Lower lobe of right lung (tissue), 2 donors: ENCODE results near the gene AMD1. TPM values are rescaled to one million over a fixed set of nuclear protein-coding genes. Genes with fewer than 3 reads are reported as not detected.
"Not testable (repeated sequence)": the region's sequence is repeated elsewhere in the genome, so short reads cannot be mapped to it uniquely, and the experiment has no call there.

Source experiments
- ATAC-seq, 2 donors: fragments of 200-7000 bp; cut with Tn5 transposase; one replicate each; pipeline ENCODE4 v1.9.1; 2020 to 2022; ENCODE audit warnings: mild to moderate bottlenecking in 2 of 2, moderate library complexity in 2 of 2
- DNase-seq: peaks from one replicate; pipeline ENCODE4 v3.0.0-alpha.2; 2020
- H3K27ac ChIP-seq: fragments of 200-600 bp; one replicate; pipeline ENCODE4 v1.8.0; 2022
- H3K27me3 ChIP-seq: fragments of 200-600 bp; one replicate; pipeline ENCODE4 v1.8.0; 2022; ENCODE audit warnings: low read depth
- H3K36me3 ChIP-seq: fragments of 200-600 bp; one replicate; pipeline ENCODE4 v1.8.0; 2022; ENCODE audit warnings: mild to moderate bottlenecking
- H3K4me1 ChIP-seq: fragments of 200-600 bp; one replicate; pipeline ENCODE4 v1.8.0; 2022
- H3K4me3 ChIP-seq: fragments of 200-600 bp; one replicate; pipeline ENCODE4 v1.8.0; 2022; ENCODE audit warnings: mild to moderate bottlenecking
- H3K9me3 ChIP-seq: fragments of 200-600 bp; one replicate; pipeline ENCODE4 v1.8.0; 2022
- intact Hi-C: fragments of 100-400 bp; cut with DNase I; formaldehyde crosslinking; loops from one replicate; pipeline ENCODE4 v1.11.0; 2022
- total RNA-seq: library from RNA; stranded (reverse); fragmentation: NEBNext Ultra II Directional; extraction: Animal tissue kit (Norgen Biotek cat#: 25700); gene quantifications from one replicate; pipeline ENCODE4 v1.2.1, GENCODE V29; 2021
- TF ChIP-seq, protein P1 (sequence below): fragments of 200-600 bp; IDR thresholded peaks from one replicate; pipeline ENCODE4 v1.8.0; 2022; ENCODE audit warnings: antibody characterized with exemption, mild to moderate bottlenecking
- donor health status: DM: no; HTN: yes; CAD: no; lungs with severe emphysema.

Gene AMD1
- total RNA-seq, 1 donor from 2014 or later: 65.8 TPM

DNA sequence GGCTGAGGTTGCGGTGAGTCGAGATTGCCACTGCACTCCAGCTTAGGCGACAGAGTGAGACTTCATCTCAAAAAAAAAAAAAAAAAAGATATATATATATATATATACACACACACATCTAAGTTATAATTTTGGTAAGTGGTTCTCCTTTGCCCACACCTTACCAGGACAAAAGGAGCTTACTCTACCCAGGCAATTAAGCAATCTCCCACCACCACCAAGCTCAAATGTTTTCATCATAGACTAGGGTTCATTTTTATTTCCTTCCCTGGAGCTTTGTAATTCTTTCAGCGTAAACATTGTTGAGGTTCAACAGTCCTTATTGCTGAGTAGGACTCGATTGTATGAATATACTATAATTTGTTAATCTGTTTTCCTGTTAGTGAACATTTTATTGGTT is 23.5 kb downstream of the AMD1 start:
- Histone ChIP-seq H3K9me3 (no peaks in the 10 kb centered on the region), H3K4me1 (no peaks in the 10 kb centered on the region), H3K27ac (no peak overlapping the region), H3K4me3 (no peak overlapping the region), H3K36me3 (peaks cover 48% of the 10 kb centered on the region), H3K27me3 (no peaks in the 10 kb centered on the region)
- ATAC-seq (no peak), DNase-seq (no peak)
- intact Hi-C loops: no loop called here
- TF ChIP-seq, protein P1, sequence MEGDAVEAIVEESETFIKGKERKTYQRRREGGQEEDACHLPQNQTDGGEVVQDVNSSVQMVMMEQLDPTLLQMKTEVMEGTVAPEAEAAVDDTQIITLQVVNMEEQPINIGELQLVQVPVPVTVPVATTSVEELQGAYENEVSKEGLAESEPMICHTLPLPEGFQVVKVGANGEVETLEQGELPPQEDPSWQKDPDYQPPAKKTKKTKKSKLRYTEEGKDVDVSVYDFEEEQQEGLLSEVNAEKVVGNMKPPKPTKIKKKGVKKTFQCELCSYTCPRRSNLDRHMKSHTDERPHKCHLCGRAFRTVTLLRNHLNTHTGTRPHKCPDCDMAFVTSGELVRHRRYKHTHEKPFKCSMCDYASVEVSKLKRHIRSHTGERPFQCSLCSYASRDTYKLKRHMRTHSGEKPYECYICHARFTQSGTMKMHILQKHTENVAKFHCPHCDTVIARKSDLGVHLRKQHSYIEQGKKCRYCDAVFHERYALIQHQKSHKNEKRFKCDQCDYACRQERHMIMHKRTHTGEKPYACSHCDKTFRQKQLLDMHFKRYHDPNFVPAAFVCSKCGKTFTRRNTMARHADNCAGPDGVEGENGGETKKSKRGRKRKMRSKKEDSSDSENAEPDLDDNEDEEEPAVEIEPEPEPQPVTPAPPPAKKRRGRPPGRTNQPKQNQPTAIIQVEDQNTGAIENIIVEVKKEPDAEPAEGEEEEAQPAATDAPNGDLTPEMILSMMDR: no peak

DNA sequence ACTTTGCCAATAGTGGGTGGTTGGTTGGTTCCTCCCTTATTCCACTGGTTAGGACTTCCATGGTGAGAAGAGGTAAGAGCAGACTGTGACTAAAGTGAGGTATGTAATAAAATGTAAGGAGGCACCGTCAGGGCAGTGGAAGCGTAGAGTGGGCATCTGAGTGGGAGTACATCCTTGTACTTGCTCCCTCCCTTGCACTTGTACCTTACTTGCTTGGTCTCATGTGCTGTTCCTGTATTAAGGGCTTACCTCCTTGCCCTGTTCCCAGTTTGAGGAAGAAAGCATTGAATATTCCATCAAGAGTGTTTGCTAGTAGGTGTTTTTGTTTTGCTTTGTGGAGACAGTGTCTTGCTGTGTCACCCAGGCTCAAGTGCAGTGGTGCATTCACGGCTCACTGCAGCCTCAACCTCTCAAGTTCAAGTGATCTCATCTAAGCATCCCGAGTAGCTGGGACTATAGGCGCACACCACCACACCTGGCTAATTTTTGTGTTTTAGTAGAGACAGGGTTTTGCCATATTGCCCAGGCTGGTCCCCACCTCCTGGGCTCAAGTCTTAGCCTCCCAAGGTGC is 25.5 kb downstream of the AMD1 start:
- Histone ChIP-seq H3K27me3 (no peaks in the 10 kb centered on the region), H3K27ac (no peak overlapping the region), H3K4me1 (no peaks in the 10 kb centered on the region), H3K9me3 (peaks cover 7% of the 10 kb centered on the region), H3K36me3 (peaks cover 28% of the 10 kb centered on the region), H3K4me3 (no peak overlapping the region)
- TF ChIP-seq, protein P1: no peak
- intact Hi-C loops: no loop called here
- ATAC-seq (no peak), DNase-seq (no peak)

DNA sequence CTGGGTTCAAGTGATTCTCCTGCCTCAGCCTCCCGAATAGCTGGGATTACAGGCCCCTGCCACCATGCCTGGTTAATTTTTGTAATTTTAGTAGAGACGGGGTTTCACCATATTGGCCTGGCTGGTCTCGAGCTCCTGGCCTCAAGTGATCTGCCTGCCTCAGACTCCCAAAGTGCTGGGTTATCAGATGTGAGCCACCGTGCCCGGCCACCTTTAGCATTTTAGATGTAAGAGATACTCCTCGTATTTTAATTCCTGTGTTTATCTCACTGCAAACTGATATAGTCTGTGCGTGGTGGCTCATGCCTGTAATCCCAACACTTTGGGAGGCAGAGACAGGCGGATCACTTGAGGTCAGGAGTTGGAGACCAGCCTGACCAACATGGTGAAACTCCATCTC is 27.0 kb downstream of the AMD1 start:
- H3K4me1 ChIP-seq, H3K4me3 ChIP-seq, DNase-seq, H3K27ac ChIP-seq, ATAC-seq, H3K27me3 ChIP-seq, intact Hi-C loops: not testable (repeated sequence)
- H3K9me3 ChIP-seq: peaks cover 11% of the 10 kb centered on the region
- H3K36me3 ChIP-seq: peaks cover 13% of the 10 kb centered on the region

DNA sequence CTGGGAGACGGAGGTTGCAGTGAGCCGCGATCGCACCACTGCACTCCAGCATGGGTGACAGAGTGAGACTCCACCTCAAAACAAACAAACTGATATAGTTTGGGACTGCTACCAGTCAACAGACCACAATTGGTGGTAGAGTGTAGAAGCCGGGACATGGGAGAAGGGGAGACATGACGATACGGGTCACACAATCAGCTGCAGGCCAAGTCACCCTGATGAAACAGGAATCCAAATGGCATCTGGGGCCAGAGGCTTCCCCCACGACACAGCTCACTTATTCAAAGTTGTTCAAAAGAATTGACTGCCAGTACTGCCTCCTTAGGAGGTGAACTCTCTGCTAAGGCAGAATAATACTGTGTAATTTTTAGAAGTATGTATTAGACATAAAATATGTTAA is 27.5 kb downstream of the AMD1 start:
- H3K9me3 ChIP-seq: peaks cover 11% of the 10 kb centered on the region
- no peak for ATAC-seq
- DNase-seq: no peak
- no peak overlapping the region for H3K27ac ChIP-seq
- TF ChIP-seq, protein P1: no peak
- peaks cover 8% of the 10 kb centered on the region for H3K36me3 ChIP-seq
- no peak overlapping the region for H3K4me3 ChIP-seq
- intact Hi-C loops: no loop called here
- H3K4me1 ChIP-seq: no peaks in the 10 kb centered on the region
- no peaks in the 10 kb centered on the region for H3K27me3 ChIP-seq

DNA sequence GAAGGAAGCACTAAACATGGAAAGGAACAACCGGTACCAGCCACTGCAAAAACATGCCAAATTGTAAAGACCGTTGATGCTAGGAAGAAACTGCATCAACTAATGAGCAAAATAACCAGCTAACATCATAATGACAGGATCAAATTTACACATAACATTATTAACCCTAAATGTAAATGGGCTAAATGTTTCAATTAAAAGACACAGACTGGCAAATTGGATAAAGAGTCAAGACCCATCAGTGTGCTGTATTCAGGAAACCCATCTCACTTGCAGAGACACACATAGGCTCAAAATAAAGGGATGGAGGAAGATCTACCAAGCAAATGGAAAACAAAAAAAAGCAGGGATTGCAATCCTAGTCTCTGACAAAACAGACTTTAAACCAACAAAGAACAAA is 31.7 kb downstream of the AMD1 start:
- DNase-seq, H3K27me3 ChIP-seq, H3K27ac ChIP-seq, H3K36me3 ChIP-seq, H3K4me1 ChIP-seq, intact Hi-C loops, H3K4me3 ChIP-seq, ATAC-seq: not testable (repeated sequence)
- peaks cover 19% of the 10 kb centered on the region for H3K9me3 ChIP-seq

DNA sequence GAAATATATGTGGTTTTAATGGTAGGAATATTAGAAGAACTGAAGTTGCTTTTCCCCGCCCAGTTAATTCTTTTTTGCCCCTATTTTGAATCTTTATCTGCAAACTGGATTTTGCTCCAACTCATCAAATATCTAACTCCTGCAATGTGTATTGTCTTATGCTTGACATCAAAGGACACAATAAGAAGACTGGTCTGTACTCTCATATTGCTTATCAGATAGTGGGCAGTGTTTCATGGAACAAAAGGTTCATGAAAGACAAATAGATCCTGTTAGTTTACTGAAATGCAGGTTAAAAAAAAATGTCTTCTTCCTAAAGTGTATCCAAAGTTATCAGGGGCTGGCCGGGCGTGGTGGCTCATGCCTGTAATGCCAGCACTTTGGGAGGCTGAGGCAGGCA is 56.2 kb downstream of the AMD1 start:
- no peaks in the 10 kb centered on the region for H3K27me3 ChIP-seq
- TF ChIP-seq, protein P1: no peak
- no peak for DNase-seq
- no peaks in the 10 kb centered on the region for H3K9me3 ChIP-seq
- ATAC-seq: no peak
- H3K4me1 ChIP-seq: no peaks in the 10 kb centered on the region
- no peak overlapping the region for H3K4me3 ChIP-seq
- H3K27ac ChIP-seq: no peak overlapping the region
- intact Hi-C loops: no loop called here
- no peaks in the 10 kb centered on the region for H3K36me3 ChIP-seq

DNA sequence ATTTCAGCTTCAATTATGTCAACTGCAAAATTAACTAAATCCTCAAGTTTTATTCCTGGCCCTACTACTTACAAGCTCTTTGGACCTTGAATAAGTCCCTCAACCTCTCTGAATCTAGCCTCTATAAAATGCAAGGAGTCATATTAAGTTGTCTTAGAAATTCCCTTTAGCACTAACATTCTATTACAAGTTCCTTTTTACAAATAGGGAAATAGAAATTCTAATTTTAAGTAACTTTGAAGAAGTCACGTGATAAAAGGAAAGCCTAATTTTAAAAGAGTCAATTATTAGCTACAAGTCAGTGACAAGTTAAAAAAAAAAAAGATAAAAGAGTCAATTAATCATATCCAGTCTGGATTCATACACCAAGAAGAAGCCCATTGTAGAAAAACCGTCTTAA is 59.3 kb downstream of the AMD1 start:
- intact Hi-C loops: no loop called here
- TF ChIP-seq, protein P1: no peak

More for the DNA sequence above, 59.3 kb downstream of the AMD1 start:
- H3K36me3 ChIP-seq: no peaks in the 10 kb centered on the region
- H3K4me3 ChIP-seq: no peak overlapping the region
- ATAC-seq (no peak), DNase-seq (no peak)
- no peaks in the 10 kb centered on the region for H3K9me3 ChIP-seq
- no peaks in the 10 kb centered on the region for H3K27me3 ChIP-seq
- H3K27ac ChIP-seq: no peak overlapping the region
- H3K4me1 ChIP-seq: no peaks in the 10 kb centered on the region
